IMR-90 (cell line): ENCODE data around the gene ARHGEF10L. TPM values are rescaled to one million over a fixed set of nuclear protein-coding genes. Genes with fewer than 3 reads are reported as not detected.
A peak's percentile ranks its signal among the peaks of the same experiment; 100 is the strongest.

Experiments
- ATAC-seq: fragments of 200-7000 bp; cut with Tn5 transposase; 2 replicates; pipeline ENCODE4 v1.9.1; 2020; ENCODE audit warnings: low read depth, mild to moderate bottlenecking, moderate library complexity
- BruUV-seq: library from RNA; stranded (reverse); fragments of 400-500 nt; replicated peaks from 2 replicates; lab custom pipeline; 2021; lab: Mats Ljungman, UMichigan
- CTCF ChIA-PET: fragments of 300-600 bp; formaldehyde crosslinking; extraction: SDS; loops from one replicate; lab custom pipeline; 2021; ENCODE audit warnings: antibody characterized with exemption; lab: Yijun Ruan, JAX
- POLR2A ChIA-PET: fragments of 300-600 bp; sonication (Branson Sonifier 250); formaldehyde crosslinking; loops from one replicate; lab custom pipeline; 2022; ENCODE audit warnings: antibody characterized with exemption; ENCODE audit not compliant: unreplicated experiment; lab: Charles Lee
- DNase-seq: peaks from one replicate; pipeline ENCODE4 v3.0.0; 2013
- H2AFZ ChIP-seq: replicated peaks from 2 replicates; pipeline ENCODE3; 2013; ENCODE audit warnings: low read length, mild to moderate bottlenecking; ENCODE audit not compliant: poor library complexity
- H2AK5ac ChIP-seq: 2 replicates; pipeline ENCODE4 v1.6.1; 2013; ENCODE audit warnings: low read depth, low read length, inconsistent platforms
- H2AK9ac ChIP-seq: replicated peaks from 2 replicates; pipeline ENCODE3; 2013; ENCODE audit warnings: mild to moderate bottlenecking, low read depth, low read length, moderate library complexity; ENCODE audit not compliant: poor library complexity
- H2BK120ac ChIP-seq: 2 replicates; pipeline ENCODE4 v1.6.1; 2013; ENCODE audit warnings: low read depth, low read length, inconsistent platforms
- H2BK15ac ChIP-seq: 3 replicates; pipeline ENCODE4 v1.6.1; 2013; ENCODE audit warnings: low read depth, low read length, inconsistent platforms
- H2BK20ac ChIP-seq: 2 replicates; pipeline ENCODE4 v1.6.1; 2013; ENCODE audit warnings: low read depth, mild to moderate bottlenecking, inconsistent platforms, low read length, moderate library complexity
- H2BK5ac ChIP-seq: 2 replicates; pipeline ENCODE4 v1.6.1; 2013; ENCODE audit warnings: mild to moderate bottlenecking, low read depth, low read length, inconsistent platforms; ENCODE audit not compliant: poor library complexity, severe bottlenecking
- H3K14ac ChIP-seq: replicated peaks from 2 replicates; pipeline ENCODE4 v1.6.1; 2013; ENCODE audit warnings: low read depth, low read length, inconsistent platforms
- H3K18ac ChIP-seq: 2 replicates; pipeline ENCODE4 v1.6.1; 2013; ENCODE audit warnings: low read depth, low read length, control low read depth
- H3K23ac ChIP-seq: 2 replicates; pipeline ENCODE4 v1.6.1; 2013; ENCODE audit warnings: low read depth, low read length, inconsistent platforms
- H3K27ac ChIP-seq: 2 replicates; pipeline ENCODE4 v1.5.1; 2013; ENCODE audit warnings: mild to moderate bottlenecking, control low read depth, low read length; ENCODE audit not compliant: insufficient read depth
- H3K27me3 ChIP-seq: 2 replicates; pipeline ENCODE4 v1.6.1; 2013; ENCODE audit warnings: low read length; ENCODE audit not compliant: control insufficient read depth, insufficient read depth
- H3K36me3 ChIP-seq: 2 replicates; pipeline ENCODE4 v1.6.1; 2013; ENCODE audit warnings: low read length, mixed read lengths; ENCODE audit not compliant: control insufficient read depth, insufficient read depth
- H3K4ac ChIP-seq: 2 replicates; pipeline ENCODE4 v1.6.1; 2013; ENCODE audit warnings: low read depth, low read length, inconsistent platforms
- H3K4me1 ChIP-seq: 2 replicates; pipeline ENCODE4 v1.6.1; 2013; ENCODE audit warnings: low read length, mixed read lengths; ENCODE audit not compliant: control insufficient read depth, insufficient read depth
- H3K4me2 ChIP-seq: 2 replicates; pipeline ENCODE4 v1.6.1; 2013; ENCODE audit warnings: low read depth, mild to moderate bottlenecking, control low read depth, low read length, moderate library complexity
- H3K4me3 ChIP-seq: 2 replicates; pipeline ENCODE4 v1.5.1; 2013; ENCODE audit warnings: low read depth, mild to moderate bottlenecking, control low read depth, low read length, moderate library complexity; ENCODE audit not compliant: insufficient read depth
- H3K56ac ChIP-seq: 2 replicates; pipeline ENCODE4 v1.6.1; 2013; ENCODE audit warnings: low read length, inconsistent platforms; ENCODE audit not compliant: insufficient read depth; ENCODE audit errors: extremely low read depth
- H3K79me1 ChIP-seq, 2 experiments: 2 replicates each; pipeline ENCODE4 v1.6.1; 2013; ENCODE audit warnings: low read length in 2 of 2, inconsistent platforms in 1 of 2, low read depth in 1 of 2
- H3K9ac ChIP-seq: 2 replicates; pipeline ENCODE4 v1.6.1; 2013; ENCODE audit warnings: low read depth, low read length, control low read depth
- H3K9me1 ChIP-seq: 2 replicates; pipeline ENCODE4 v1.6.1; 2013; ENCODE audit warnings: low read length, inconsistent platforms; ENCODE audit not compliant: insufficient read depth
- H3K9me3 ChIP-seq: 2 replicates; pipeline ENCODE4 v1.6.1; 2013; ENCODE audit warnings: low read length; ENCODE audit not compliant: control insufficient read depth, insufficient read depth
- H4K20me1 ChIP-seq: 2 replicates; pipeline ENCODE4 v1.6.1; 2013; ENCODE audit warnings: low read length, inconsistent platforms; ENCODE audit not compliant: insufficient read depth
- H4K5ac ChIP-seq: 2 replicates; pipeline ENCODE4 v1.6.1; 2013; ENCODE audit warnings: mild to moderate bottlenecking, low read depth, low read length, control low read depth
- H4K8ac ChIP-seq, 2 experiments: 2 replicates each; pipeline ENCODE4 v1.6.1; 2013; ENCODE audit warnings: low read depth in 2 of 2, low read length in 2 of 2, control low read depth in 1 of 2, inconsistent platforms in 1 of 2
- H4K91ac ChIP-seq: 2 replicates; pipeline ENCODE4 v1.6.1; 2013; ENCODE audit warnings: low read depth, low read length, inconsistent platforms; ENCODE audit not compliant: insufficient read depth
- BHLHE40 ChIP-seq: fragments of 150-350 bp; IDR thresholded peaks from 2 replicates; pipeline ENCODE4 v1.6.1; 2016; ENCODE audit warnings: mild to moderate bottlenecking, low read depth, low read length
- CEBPB ChIP-seq: IDR thresholded peaks from 2 replicates; pipeline ENCODE4 v1.6.1; 2012; ENCODE audit warnings: low read depth, low read length, improper control_type of control experiment
- CHD1 ChIP-seq: IDR thresholded peaks from 2 replicates; pipeline ENCODE4 v1.6.1; 2012; ENCODE audit warnings: low read depth, low read length, improper control_type of control experiment
- FOS ChIP-seq: fragments of 150-350 bp; IDR thresholded peaks from 2 replicates; pipeline ENCODE4 v1.6.1; 2016; ENCODE audit warnings: low read depth, low read length
- MAFK ChIP-seq: IDR thresholded peaks from 2 replicates; pipeline ENCODE4 v1.6.1; 2012; ENCODE audit warnings: low read depth, low read length, improper control_type of control experiment
- MAZ ChIP-seq: IDR thresholded peaks from 2 replicates; pipeline ENCODE4 v1.6.1; 2012; ENCODE audit warnings: low read depth, mild to moderate bottlenecking, low read length, improper control_type of control experiment, moderate library complexity, borderline replicate concordance
- MXI1 ChIP-seq: IDR thresholded peaks from 2 replicates; pipeline ENCODE4 v1.6.1; 2012; ENCODE audit warnings: low read depth, mild to moderate bottlenecking, low read length, moderate library complexity, borderline replicate concordance
- NFE2L2 ChIP-seq: fragments of 150-350 bp; IDR thresholded peaks from 2 replicates; pipeline ENCODE4 v1.6.1; 2016; ENCODE audit warnings: low read depth, mild to moderate bottlenecking, low read length
- POLR2A ChIP-seq: IDR thresholded peaks from 2 replicates; pipeline ENCODE4 v1.6.1; 2012; ENCODE audit warnings: mild to moderate bottlenecking, low read depth, low read length
- RAD21 ChIP-seq: IDR thresholded peaks from 2 replicates; pipeline ENCODE4 v1.6.1; 2012; ENCODE audit warnings: low read length, improper control_type of control experiment
- RCOR1 ChIP-seq: IDR thresholded peaks from 2 replicates; pipeline ENCODE4 v1.6.1; 2012; ENCODE audit warnings: mild to moderate bottlenecking, low read length, improper control_type of control experiment; ENCODE audit not compliant: insufficient replicate concordance
- SMC3 ChIP-seq: fragments of 150-350 bp; IDR thresholded peaks from 2 replicates; pipeline ENCODE4 v1.6.1; 2016; ENCODE audit warnings: low read depth, mild to moderate bottlenecking, antibody characterized with exemption, low read length, moderate library complexity
- WGBS, 2 experiments: methylation state at CpG; one replicate each; pipeline versions ENCODE4 v1.1.5 to v1.1.7; 2013; ENCODE audit warnings: missing lambda C conversion rate in 2 of 2; ENCODE audit not compliant: insufficient read length in 1 of 2; ENCODE audit errors: extremely low coverage in 2 of 2; 5-methylcytosine and 5-hydroxymethylcytosine counted together
- dilution Hi-C: fragments of 300-500 bp; cut with HindIII; formaldehyde crosslinking; loops from one replicate; pipeline ENCODE4 v1.14.3; 2018; ENCODE audit warnings: low sequenced_read_pairs; ENCODE audit not compliant: unreplicated experiment
- in situ Hi-C: fragments of 300-500 bp; cut with MboI; formaldehyde crosslinking; loops from 3 replicates; pipeline ENCODE4 v1.14.3; 2019; ENCODE audit warnings: low sequenced_read_pairs, inconsistent platforms, mixed read lengths
- intact Hi-C: fragments of 100-400 bp; cut with micrococcal nuclease; formaldehyde crosslinking; loops from 2 replicates; pipeline ENCODE4 v1.10.0; 2022
- polyA plus RNA-seq, 3 experiments: library from polyadenylated mRNA; depleted of rRNA; stranded (reverse); fragments of >200 nt; gene quantifications; 2 replicates each; pipeline ENCODE4 v1.2.3, GENCODE V29; 2012; ENCODE audit warnings: low replicate concordance in 1 of 3
- total RNA-seq: library from RNA; depleted of rRNA; stranded (reverse); fragments of >200 nt; gene quantifications from 2 replicates; pipeline ENCODE4 v1.2.3, GENCODE V29; 2012
- TF ChIP-seq, protein P1 (sequence below): fragments of 150-350 bp; IDR thresholded peaks from 2 replicates; pipeline ENCODE4 v1.6.1; 2017; ENCODE audit warnings: mild to moderate bottlenecking, antibody characterized with exemption, low read length, low read depth
- TF ChIP-seq, protein P2 (sequence below): conservative IDR thresholded peaks from 2 replicates; pipeline ENCODE4 v1.5.1; 2012; ENCODE audit warnings: mild to moderate bottlenecking, low read depth, low read length, improper control_type of control experiment

ARHGEF10L gene
- total and polyA plus RNA-seq, 2 of the 4 experiments (the other 2 are of a cell fraction) = 4.8 to 12.4 TPM

DNA sequence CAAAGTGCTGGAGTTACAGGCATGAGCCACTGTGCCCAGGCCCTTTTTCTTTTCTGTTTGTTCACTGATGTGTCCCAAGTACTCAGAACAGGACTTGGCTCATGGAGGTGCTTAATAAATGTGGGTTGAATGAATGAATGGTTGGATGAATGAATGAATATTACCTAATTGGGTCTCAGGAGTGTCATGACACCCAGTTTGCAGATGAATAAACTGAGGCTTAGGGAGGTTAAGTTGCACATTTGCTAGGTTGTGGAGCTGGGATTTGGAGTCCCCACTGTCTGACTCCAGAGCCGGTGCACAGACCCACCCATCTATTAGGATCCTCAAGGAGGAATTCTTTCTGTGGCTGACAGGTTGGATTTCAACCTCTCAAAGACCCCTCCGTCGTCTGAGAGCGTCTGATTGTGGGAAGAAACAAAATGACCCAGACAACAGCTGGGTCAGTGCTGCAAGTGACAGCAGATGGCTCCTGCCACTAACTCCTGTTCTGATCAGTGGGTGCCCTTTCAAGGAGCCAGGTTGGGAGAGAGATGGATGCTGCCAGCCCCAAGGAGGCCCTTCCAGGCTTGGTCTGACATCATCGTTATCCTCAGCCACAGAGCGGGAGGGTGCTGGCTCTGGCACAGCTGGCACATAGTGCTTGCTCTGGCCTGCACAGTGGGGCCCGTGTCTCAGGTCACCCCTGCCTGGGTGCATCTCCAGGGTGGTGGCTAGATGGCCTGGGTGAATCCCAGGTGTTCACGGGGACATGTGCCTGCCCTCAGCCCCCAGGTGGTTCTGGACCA, 24.2 kb downstream of the ARHGEF10L start:
- Histone ChIP-seq H2BK120ac (no peak overlapping the region), H2BK5ac (no peak overlapping the region), H3K9ac (no peak overlapping the region), H2AK9ac (no peak overlapping the region), H4K20me1 (peaks cover 5% of the 10 kb centered on the region; the same call in 1 of the 2 replicates), H3K14ac (no peak overlapping the region), H4K5ac (no peak overlapping the region), H2AK5ac (peak overlapping the region; percentile 44; the same call in 1 of the 2 replicates), H3K23ac (no peak overlapping the region), H4K91ac (no peak overlapping the region), H3K27me3 (no peaks in the 10 kb centered on the region), H3K9me1 (peaks cover 13% of the 10 kb centered on the region), H3K4me2 (no peak overlapping the region), H3K18ac (no peak overlapping the region), H2AFZ (no peak overlapping the region), H3K4ac (no peak overlapping the region), H3K56ac (no peak overlapping the region), H3K4me3 (no peak overlapping the region), H3K27ac (no peak overlapping the region), H2BK20ac (no peak overlapping the region), H3K4me1 (peaks cover 13% of the 10 kb centered on the region), H3K9me3 (no peaks in the 10 kb centered on the region), H4K8ac (no peak overlapping the region), H3K36me3 (no peaks in the 10 kb centered on the region), H2BK15ac (no peak overlapping the region), H3K79me1 (peaks cover 44 to 76% of the 10 kb centered on the region in 2 experiments)
- WGBS, 2 experiments = 81% methylated on average over 2 of the region's 8 CpGs; no CpG with 5 or more reads in 1 of the 2 experiments
- no TSS peak for BruUV-seq
- intact Hi-C loops = no loop called here
- ATAC-seq (no peak), DNase-seq (no peak)
- dilution Hi-C loops = no loop called here
- in situ Hi-C loops = no loop called here
- ChIA-PET CTCF (interaction anchor here (1.0 kb wide), 1 partner anchor 61 kb away, joined by 3 read pairs; no protein-coding TSS in a partner anchor), POLR2A (no interaction called here)
- TF ChIP-seq BHLHE40 (no peak), CEBPB (no peak), SMC3 (no peak), NFE2L2 (no peak), MAZ (no peak), MXI1 (no peak), POLR2A (no peak), MAFK (no peak), RAD21 (no peak), FOS (no peak), RCOR1 (no peak), CHD1 (no peak)
- TF ChIP-seq, protein P1, sequence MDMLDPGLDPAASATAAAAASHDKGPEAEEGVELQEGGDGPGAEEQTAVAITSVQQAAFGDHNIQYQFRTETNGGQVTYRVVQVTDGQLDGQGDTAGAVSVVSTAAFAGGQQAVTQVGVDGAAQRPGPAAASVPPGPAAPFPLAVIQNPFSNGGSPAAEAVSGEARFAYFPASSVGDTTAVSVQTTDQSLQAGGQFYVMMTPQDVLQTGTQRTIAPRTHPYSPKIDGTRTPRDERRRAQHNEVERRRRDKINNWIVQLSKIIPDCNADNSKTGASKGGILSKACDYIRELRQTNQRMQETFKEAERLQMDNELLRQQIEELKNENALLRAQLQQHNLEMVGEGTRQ = no peak
- TF ChIP-seq, protein P2, sequence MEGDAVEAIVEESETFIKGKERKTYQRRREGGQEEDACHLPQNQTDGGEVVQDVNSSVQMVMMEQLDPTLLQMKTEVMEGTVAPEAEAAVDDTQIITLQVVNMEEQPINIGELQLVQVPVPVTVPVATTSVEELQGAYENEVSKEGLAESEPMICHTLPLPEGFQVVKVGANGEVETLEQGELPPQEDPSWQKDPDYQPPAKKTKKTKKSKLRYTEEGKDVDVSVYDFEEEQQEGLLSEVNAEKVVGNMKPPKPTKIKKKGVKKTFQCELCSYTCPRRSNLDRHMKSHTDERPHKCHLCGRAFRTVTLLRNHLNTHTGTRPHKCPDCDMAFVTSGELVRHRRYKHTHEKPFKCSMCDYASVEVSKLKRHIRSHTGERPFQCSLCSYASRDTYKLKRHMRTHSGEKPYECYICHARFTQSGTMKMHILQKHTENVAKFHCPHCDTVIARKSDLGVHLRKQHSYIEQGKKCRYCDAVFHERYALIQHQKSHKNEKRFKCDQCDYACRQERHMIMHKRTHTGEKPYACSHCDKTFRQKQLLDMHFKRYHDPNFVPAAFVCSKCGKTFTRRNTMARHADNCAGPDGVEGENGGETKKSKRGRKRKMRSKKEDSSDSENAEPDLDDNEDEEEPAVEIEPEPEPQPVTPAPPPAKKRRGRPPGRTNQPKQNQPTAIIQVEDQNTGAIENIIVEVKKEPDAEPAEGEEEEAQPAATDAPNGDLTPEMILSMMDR = no peak
